Measurements from ENCODE around the gene ZBTB40. TPM values are rescaled to one million over a fixed set of nuclear protein-coding genes. Genes with fewer than 3 reads are reported as not detected.
A peak's percentile ranks its signal among the peaks of the same experiment; 100 is the strongest.

Gene ZBTB40
- total and polyA plus RNA-seq, 9 of the 15 experiments (the other 6 are each of a cell fraction or from before 2014, with no cell fraction given): 2.6 to 26.0 (median 18.8) TPM

- TF ChIP-seq ZNF609 (CRISPR knock-in tag; IDR thresholded peaks at IDR 0.05; ENCODE audit: borderline replicate concordance) (peak; percentile 94), FOXA3 (CRISPR knock-in tag; conservative IDR thresholded peaks at IDR 0.05 in 1 of 2, IDR thresholded peaks at IDR 0.05 in 1 of 2) (peak in 1 of 2 experiments; percentile 79; a peak in 2 of 4 replicates), ZNF175 (CRISPR knock-in tag; IDR thresholded peaks at IDR 0.05; ENCODE audit: low read depth) (peak; percentile 86), FOXM1 (IDR thresholded peaks at IDR 0.05; ENCODE audit: low read depth) (no peak), FOXM1 (CRISPR knock-in tag; IDR thresholded peaks at IDR 0.05; ENCODE audit: low read depth) (peak; percentile 66; the same call in 1 of the 2 replicates), ZBTB40 (IDR thresholded peaks at IDR 0.05) (peak; percentile 100), ZBTB40 (CRISPR knock-in tag; IDR thresholded peaks at IDR 0.05) (peak; percentile 100), MEIS2 (IDR thresholded peaks at IDR 0.05; ENCODE audit: partially characterized antibody) (peak; percentile 22), KLF10 (CRISPR knock-in tag; IDR thresholded peaks at IDR 0.05) (no peak), GATA2 (CRISPR knock-in tag; IDR thresholded peaks at IDR 0.05) (peak; percentile 48; the same call in 1 of the 2 replicates), NFRKB (IDR thresholded peaks at IDR 0.05; ENCODE audit: low read depth) (peak; percentile 97), HDAC2 (IDR thresholded peaks at IDR 0.05) (peak; percentile 53), ZNF445 (CRISPR knock-in tag; IDR thresholded peaks at IDR 0.05; ENCODE audit: low read depth) (no peak)
These were observed at the start of gene ZBTB40 (continued) for GRCh38 chr1:22451702-22452480.

Measured in K562 (cell line).